D721Med (cell line): ENCODE data around the gene UCK2.
A peak's percentile ranks its signal among the peaks of the same experiment; 100 is the strongest.

ENCODE experiments used
- DNase-seq: peaks from one replicate; pipeline ENCODE4 v3.0.0; 2011; ENCODE audit warnings: low spot score; ENCODE audit not compliant: insufficient read length
- FAIRE-seq: peaks from 2 replicates; lab custom pipeline; 2011; peaks lifted over from hg19 to GRCh38; lab: Jason Lieb, UNC
- CTCF ChIP-seq: IDR thresholded peaks from 2 replicates; pipeline ENCODE4 v1.5.1; 2012; ENCODE audit warnings: mild to moderate bottlenecking, control low read depth; ENCODE audit not compliant: insufficient read depth; ENCODE audit errors: missing control alignments

UCK2 gene

GRCh38 chr1:165886983-165887382, 59.6 kb downstream of the UCK2 start:
- FAIRE-seq (no peak), DNase-seq (no peak)
- no peak for TF ChIP-seq CTCF

DNA sequence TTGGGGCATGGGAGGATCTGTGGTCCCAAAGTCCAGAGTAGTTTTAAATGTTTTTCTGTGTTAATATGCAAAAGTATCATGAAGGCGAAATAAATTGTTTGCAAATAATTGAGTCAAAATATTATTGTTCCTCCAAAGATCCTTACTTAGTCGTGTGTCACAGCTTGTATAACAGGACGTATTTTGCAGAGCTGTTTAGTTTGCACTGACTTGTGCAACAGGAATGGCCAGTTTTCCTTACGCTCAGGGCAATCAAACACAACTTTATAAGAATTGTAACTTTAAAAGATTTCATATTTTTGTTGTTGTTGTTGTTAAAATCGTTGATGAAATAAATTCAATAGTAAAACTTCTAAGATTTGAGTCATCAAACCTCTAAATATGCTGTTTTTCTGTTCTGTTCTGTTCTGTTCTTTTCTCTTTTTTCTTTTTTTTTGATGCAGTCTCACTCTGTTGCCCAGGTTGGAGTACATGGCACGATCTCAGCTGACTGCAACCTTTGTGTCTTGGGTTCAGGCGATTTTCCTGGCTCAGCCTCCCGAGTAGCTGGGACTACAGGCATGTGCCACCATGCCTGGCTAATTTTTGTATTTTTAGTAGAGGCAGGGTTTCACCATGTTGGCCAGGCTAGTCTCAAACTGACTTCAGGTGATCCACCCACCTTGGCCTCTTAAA, 60.6 kb downstream of the UCK2 start:
- DNase-seq (no peak), FAIRE-seq (no peak)
- TF ChIP-seq CTCF, result no peak

DNA sequence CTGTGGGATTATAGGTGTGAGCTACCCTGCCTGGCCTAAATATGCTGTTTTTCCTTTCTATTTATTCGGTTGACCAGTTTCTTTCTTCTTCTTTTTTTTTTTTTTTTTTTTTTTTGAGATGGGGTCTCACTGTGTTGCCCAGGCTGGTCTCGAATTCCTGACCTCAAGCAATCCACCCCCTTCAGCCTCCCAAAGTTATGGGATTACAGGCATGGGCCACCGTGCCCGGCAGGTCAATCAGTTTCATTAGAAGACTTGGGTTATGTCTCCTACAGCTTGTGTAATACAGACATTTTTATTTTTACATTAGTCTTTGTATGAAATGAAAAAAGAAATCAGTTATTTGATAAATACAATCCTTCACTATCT, 61.1 kb downstream of the UCK2 start:
- FAIRE-seq (no peak), DNase-seq (no peak)
- no peak for TF ChIP-seq CTCF

DNA sequence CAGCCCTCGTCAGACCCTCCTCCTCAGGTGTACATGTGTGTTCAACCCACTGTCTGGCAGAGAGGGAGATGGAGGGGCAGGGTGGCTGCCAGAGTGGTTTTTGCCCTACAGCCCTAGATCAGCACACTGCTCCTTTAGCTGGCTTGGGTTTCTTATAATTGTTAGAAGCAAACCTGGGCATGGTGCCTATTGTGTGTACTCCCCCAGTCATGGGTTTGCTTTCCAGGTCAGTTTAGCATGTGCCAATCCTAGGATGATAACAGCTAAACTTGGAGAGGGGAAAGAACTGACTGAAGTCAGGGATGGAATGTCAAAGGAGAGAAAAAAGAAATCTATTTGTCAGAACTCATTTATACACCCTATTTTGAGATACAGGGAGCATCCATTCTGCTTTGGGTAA, 63.3 kb downstream of the UCK2 start:
- TF ChIP-seq CTCF, result no peak
- no peak for FAIRE-seq
- DNase-seq, result no peak

- TF ChIP-seq CTCF, result no peak
- DNase-seq (no peak), FAIRE-seq (no peak)
Measured at GRCh38 chr1:165891111-165891860, 63.9 kb downstream of the UCK2 start.

GRCh38 chr1:165892935-165893334, 65.5 kb downstream of the UCK2 start:
- DNase-seq (no peak), FAIRE-seq (no peak)
- no peak for TF ChIP-seq CTCF

GRCh38 chr1:165893507-165893906, 66.1 kb downstream of the UCK2 start:
- peak; percentile 11 for FAIRE-seq
- TF ChIP-seq CTCF, result no peak
- no peak for DNase-seq
